H9 (cell line): ENCODE data around the gene MAP7. TPM values are rescaled to one million over a fixed set of nuclear protein-coding genes. Genes with fewer than 3 reads are reported as not detected.

Experiments
- DNase-seq: peaks from one replicate; pipeline ENCODE4 v3.0.0-alpha.2; 2017
- H2AFZ ChIP-seq: one replicate; pipeline ENCODE4 v1.6.1; 2013; ENCODE audit warnings: mild to moderate bottlenecking, low read length, control low read depth, moderate library complexity
- H2AK5ac ChIP-seq: 2 replicates; pipeline ENCODE4 v1.6.1; 2013; ENCODE audit warnings: low read length, control low read depth, mixed read lengths; ENCODE audit not compliant: insufficient read length
- H2BK120ac ChIP-seq: one replicate; pipeline ENCODE4 v1.6.1; 2013; ENCODE audit warnings: low read depth, mild to moderate bottlenecking, low read length, control low read depth, inconsistent platforms; ENCODE audit not compliant: poor library complexity, severe bottlenecking
- H2BK12ac ChIP-seq: 2 replicates; pipeline ENCODE4 v1.6.1; 2013; ENCODE audit warnings: low read length, control low read depth, mixed read lengths, low read depth; ENCODE audit not compliant: insufficient read length
- H2BK15ac ChIP-seq: 2 replicates; pipeline ENCODE4 v1.6.1; 2013; ENCODE audit warnings: low read depth, low read length, control low read depth
- H2BK20ac ChIP-seq: one replicate; pipeline ENCODE4 v1.6.1; 2013; ENCODE audit warnings: low read depth, mild to moderate bottlenecking, low read length, control low read depth, inconsistent platforms; ENCODE audit not compliant: poor library complexity, severe bottlenecking
- H2BK5ac ChIP-seq: 2 replicates; pipeline ENCODE4 v1.6.1; 2013; ENCODE audit warnings: low read length, control low read depth, mixed read lengths; ENCODE audit not compliant: insufficient read length
- H3K14ac ChIP-seq: 2 replicates; pipeline ENCODE4 v1.6.1; 2013; ENCODE audit warnings: low read length, control low read depth; ENCODE audit not compliant: insufficient read depth
- H3K18ac ChIP-seq: 2 replicates; pipeline ENCODE4 v1.6.1; 2013; ENCODE audit warnings: low read depth, mild to moderate bottlenecking, mixed read lengths, low read length, control low read depth; ENCODE audit not compliant: insufficient read length
- H3K23ac ChIP-seq: 2 replicates; pipeline ENCODE4 v1.6.1; 2013; ENCODE audit warnings: low read length, control low read depth, mixed read lengths, low read depth; ENCODE audit not compliant: insufficient read length
- H3K23me2 ChIP-seq: 2 replicates; pipeline ENCODE4 v1.6.1; 2013; ENCODE audit warnings: low read depth, mild to moderate bottlenecking, mixed read lengths, low read length, control low read depth; ENCODE audit not compliant: insufficient read length, poor library complexity, severe bottlenecking
- H3K27ac ChIP-seq: 2 replicates; pipeline ENCODE4 v1.5.1; 2013; ENCODE audit warnings: low read length, control low read depth, mixed read lengths, low read depth; ENCODE audit not compliant: insufficient read length
- H3K27me3 ChIP-seq: 2 replicates; pipeline ENCODE4 v1.6.1; 2013; ENCODE audit warnings: low read length, control low read depth, inconsistent platforms; ENCODE audit not compliant: insufficient read depth
- H3K4ac ChIP-seq: 2 replicates; pipeline ENCODE4 v1.6.1; 2013; ENCODE audit warnings: low read depth, mild to moderate bottlenecking, control low read depth, inconsistent platforms, low read length, moderate library complexity
- H3K4me1 ChIP-seq: 2 replicates; pipeline ENCODE4 v1.6.1; 2013; ENCODE audit warnings: low read length, control low read depth, inconsistent platforms; ENCODE audit not compliant: insufficient read depth
- H3K4me2 ChIP-seq: 2 replicates; pipeline ENCODE4 v1.6.1; 2013; ENCODE audit warnings: low read length, control low read depth, mixed read lengths; ENCODE audit not compliant: insufficient read length, insufficient read depth
- H3K56ac ChIP-seq: 2 replicates; pipeline ENCODE4 v1.6.1; 2013; ENCODE audit warnings: low read depth, mild to moderate bottlenecking, mixed read lengths, low read length, control low read depth; ENCODE audit not compliant: insufficient read length
- H3K79me1 ChIP-seq: 2 replicates; pipeline ENCODE4 v1.6.1; 2013; ENCODE audit warnings: low read depth, mild to moderate bottlenecking, moderate library complexity, low read length, control low read depth, inconsistent platforms; ENCODE audit not compliant: insufficient read depth, poor library complexity, severe bottlenecking
- H3K79me2 ChIP-seq: 2 replicates; pipeline ENCODE4 v1.6.1; 2013; ENCODE audit warnings: low read length, control low read depth, inconsistent platforms; ENCODE audit not compliant: insufficient read depth
- H3K9ac ChIP-seq: 2 replicates; pipeline ENCODE4 v1.6.1; 2013; ENCODE audit warnings: low read length, control low read depth, mixed read lengths; ENCODE audit not compliant: insufficient read length; ENCODE audit errors: extremely low read depth
- H3K9me3 ChIP-seq: one replicate; pipeline ENCODE4 v1.6.1; 2013; ENCODE audit warnings: low read depth, low read length, inconsistent platforms; ENCODE audit not compliant: control insufficient read depth
- H3T11ph ChIP-seq: one replicate; pipeline ENCODE4 v1.6.1; 2013; ENCODE audit warnings: mild to moderate bottlenecking, low read length, control low read depth, inconsistent platforms
- H4K20me1 ChIP-seq: one replicate; pipeline ENCODE4 v1.6.1; 2013; ENCODE audit not compliant: control insufficient read depth, insufficient read length, insufficient read depth
- H4K5ac ChIP-seq: 2 replicates; pipeline ENCODE4 v1.6.1; 2013; ENCODE audit warnings: low read depth, mild to moderate bottlenecking, mixed read lengths, low read length, control low read depth; ENCODE audit not compliant: insufficient read length
- H4K8ac ChIP-seq: replicated peaks from 2 replicates; pipeline ENCODE4 v1.6.1; 2013; ENCODE audit warnings: low read length, control low read depth, mixed read lengths, low read depth; ENCODE audit not compliant: insufficient read length
- H4K91ac ChIP-seq: 2 replicates; pipeline ENCODE4 v1.6.1; 2013; ENCODE audit warnings: low read depth, mild to moderate bottlenecking, moderate library complexity, mixed read lengths, low read length, control low read depth; ENCODE audit not compliant: insufficient read length
- H3K27ac Mint-ChIP-seq, 3 experiments: 2 replicates in 2 of 3; 3 replicates in 1 of 3; pipeline ENCODE4 v1.8.0; 2020 to 2021; ENCODE audit warnings: mixed read lengths in 3 of 3, mild to moderate bottlenecking in 1 of 3, moderate library complexity in 1 of 3
- H3K27me3 Mint-ChIP-seq: 2 replicates; pipeline ENCODE4 v1.8.0; 2021; ENCODE audit warnings: low read depth, mild to moderate bottlenecking, moderate library complexity, mixed read lengths
- H3K36me3 Mint-ChIP-seq, 3 experiments: 2 replicates in 2 of 3; 3 replicates in 1 of 3; pipeline ENCODE4 v1.8.0; 2020 to 2021; ENCODE audit warnings: low read depth in 3 of 3, mixed read lengths in 3 of 3; ENCODE audit not compliant: insufficient read depth in 1 of 3
- H3K4me1 Mint-ChIP-seq, 2 experiments: 2 replicates each; pipeline ENCODE4 v1.8.0; 2020; ENCODE audit warnings: mixed read lengths in 2 of 2
- H3K4me3 Mint-ChIP-seq, 2 experiments: 2 replicates in 1 of 2; 3 replicates in 1 of 2; pipeline ENCODE4 v1.8.0; 2020 to 2021; ENCODE audit warnings: mild to moderate bottlenecking in 2 of 2, mixed read lengths in 2 of 2, moderate library complexity in 1 of 2
- H3K9me3 Mint-ChIP-seq, 2 experiments: 2 replicates in 1 of 2; 3 replicates in 1 of 2; pipeline ENCODE4 v1.8.0; 2020; ENCODE audit warnings: mild to moderate bottlenecking in 2 of 2, mixed read lengths in 2 of 2, moderate library complexity in 1 of 2
- CTCF ChIP-seq: fragments of 200-600 bp; sonication (generic); conservative IDR thresholded peaks from 3 replicates; pipeline ENCODE4 v1.8.0; 2021; ENCODE audit warnings: antibody characterized with exemption, mild to moderate bottlenecking
- WGBS: extraction: QIAGEN DNeasy Blood & Tissue Kit; methylation state at CpG from one replicate; pipeline ENCODE4 v1.1.7; 2013; ENCODE audit warnings: missing lambda C conversion rate, low lambda C conversion rate, mixed read lengths; ENCODE audit not compliant: insufficient read length; ENCODE audit errors: extremely low coverage; 5-methylcytosine and 5-hydroxymethylcytosine counted together
- total RNA-seq: library from RNA; stranded (reverse); gene quantifications from 2 replicates; pipeline ENCODE4 v1.2.1, GENCODE V29; 2021

Gene MAP7
- total RNA-seq, 1 experiment from 2014 or later: 51.1 TPM

- Histone ChIP-seq H3K4me2 (no peak overlapping the region), H2AK5ac (no peak overlapping the region), H3T11ph (no peak overlapping the region), H3K18ac (no peak overlapping the region), H3K79me1 (peaks cover 2% of the 10 kb centered on the region), H4K8ac (no peak overlapping the region), H2AFZ (no peak overlapping the region), H3K56ac (no peak overlapping the region), H3K4me1 (peaks cover 20% of the 10 kb centered on the region), H2BK12ac (no peak overlapping the region), H4K5ac (no peak overlapping the region), H3K27ac (no peak overlapping the region), H3K4ac (no peak overlapping the region), H3K23me2 (no peaks in the 10 kb centered on the region), H4K91ac (no peak overlapping the region), H2BK20ac (no peak overlapping the region), H2BK5ac (no peak overlapping the region), H2BK15ac (no peak overlapping the region), H3K14ac (no peak overlapping the region), H3K9me3 (no peaks in the 10 kb centered on the region), H3K27me3 (no peaks in the 10 kb centered on the region), H3K79me2 (peaks cover 6% of the 10 kb centered on the region; the same call in 1 of the 2 replicates), H4K20me1 (no peaks in the 10 kb centered on the region), H3K9ac (no peak overlapping the region), H2BK120ac (no peak overlapping the region), H3K23ac (no peak overlapping the region)
- no peak for DNase-seq
- peak overlapping the region in 1 of 2 experiments; percentile 64; a peak in 2 of 5 replicates for H3K4me3 Mint-ChIP-seq
- no peaks in the 10 kb centered on the region for H3K27me3 Mint-ChIP-seq
- no peak for TF ChIP-seq CTCF
- peaks cover 0 to 4% (median 2%) of the 10 kb centered on the region in 3 experiments; a peak in 2 of 7 replicates for H3K36me3 Mint-ChIP-seq
- H3K4me1 Mint-ChIP-seq: peaks cover 51 to 65% of the 10 kb centered on the region in 2 experiments
- H3K27ac Mint-ChIP-seq: peak overlapping the region in 2 of 3 experiments; percentile 84 to 91; a peak in 3 of 7 replicates
- WGBS: no CpG with 5 or more reads among the region's 4 CpGs
- no peaks in the 10 kb centered on the region for H3K9me3 Mint-ChIP-seq
Observed at GRCh38 chr6:136526937-136527336, 23.3 kb downstream of the MAP7 start.
